Trophoblast cell (in vitro differentiated cells and primary cell): ENCODE measurements around the gene CRADD.

Experiments
- DNase-seq, 2 donors: peaks; one replicate each; pipeline ENCODE4 v3.0.0-alpha.2; 2016
- H2AFZ ChIP-seq: 2 replicates; pipeline ENCODE4 v1.6.1; 2013; ENCODE audit warnings: low read length, moderate library complexity, mild to moderate bottlenecking; ENCODE audit not compliant: insufficient read depth, poor library complexity
- H2AK5ac ChIP-seq: 2 replicates; pipeline ENCODE4 v1.6.1; 2013; ENCODE audit warnings: mild to moderate bottlenecking, low read length
- H2BK120ac ChIP-seq: 2 replicates; pipeline ENCODE4 v1.6.1; 2013; ENCODE audit warnings: low read length, mild to moderate bottlenecking, moderate library complexity; ENCODE audit not compliant: insufficient read depth, poor library complexity
- H2BK12ac ChIP-seq: 2 replicates; pipeline ENCODE4 v1.6.1; 2013; ENCODE audit warnings: mild to moderate bottlenecking, low read length, moderate library complexity
- H2BK5ac ChIP-seq: 2 replicates; pipeline ENCODE4 v1.6.1; 2013; ENCODE audit warnings: low read length, low read depth, moderate library complexity, mild to moderate bottlenecking; ENCODE audit not compliant: poor library complexity
- H3K14ac ChIP-seq: 2 replicates; pipeline ENCODE4 v1.6.1; 2013; ENCODE audit warnings: mild to moderate bottlenecking, low read length
- H3K18ac ChIP-seq: 2 replicates; pipeline ENCODE4 v1.6.1; 2013; ENCODE audit warnings: mild to moderate bottlenecking, low read length
- H3K23ac ChIP-seq: 2 replicates; pipeline ENCODE4 v1.6.1; 2013; ENCODE audit warnings: low read length
- H3K27ac ChIP-seq: 2 replicates; pipeline ENCODE4 v1.5.1; 2013; ENCODE audit warnings: low read depth, mild to moderate bottlenecking, inconsistent platforms, low read length, moderate library complexity
- H3K27me3 ChIP-seq: 2 replicates; pipeline ENCODE4 v1.6.1; 2013; ENCODE audit warnings: inconsistent platforms, mild to moderate bottlenecking, low read length, moderate library complexity; ENCODE audit not compliant: insufficient read depth
- H3K36me3 ChIP-seq, 2 experiments: 1 replicate in 1 of 2; 2 replicates in 1 of 2; pipeline ENCODE4 v1.6.1; 2013; ENCODE audit warnings: low read length in 2 of 2, mild to moderate bottlenecking in 2 of 2, moderate library complexity in 1 of 2; ENCODE audit not compliant: insufficient read depth in 2 of 2, control insufficient read depth in 1 of 2
- H3K4ac ChIP-seq: 2 replicates; pipeline ENCODE4 v1.6.1; 2013; ENCODE audit warnings: low read depth, mild to moderate bottlenecking, low read length, moderate library complexity
- H3K4me1 ChIP-seq, 2 experiments: 1 replicate in 1 of 2; 2 replicates in 1 of 2; pipeline ENCODE4 v1.6.1; 2013; ENCODE audit warnings: low read length in 2 of 2, mild to moderate bottlenecking in 2 of 2, moderate library complexity in 1 of 2; ENCODE audit not compliant: insufficient read depth in 2 of 2, control insufficient read depth in 1 of 2
- H3K4me2 ChIP-seq: 2 replicates; pipeline ENCODE4 v1.6.1; 2013; ENCODE audit warnings: inconsistent platforms, mild to moderate bottlenecking, low read length, moderate library complexity
- H3K4me3 ChIP-seq: 2 replicates; pipeline ENCODE4 v1.5.1; 2013; ENCODE audit warnings: mild to moderate bottlenecking, low read depth, low read length, inconsistent platforms
- H3K79me1 ChIP-seq: one replicate; pipeline ENCODE4 v1.6.1; 2013; ENCODE audit warnings: low read length
- H3K79me2 ChIP-seq: 2 replicates; pipeline ENCODE4 v1.6.1; 2013; ENCODE audit warnings: low read length, mild to moderate bottlenecking; ENCODE audit not compliant: control insufficient read depth, insufficient read depth, poor library complexity
- H3K9ac ChIP-seq: 2 replicates; pipeline ENCODE4 v1.6.1; 2013; ENCODE audit warnings: mild to moderate bottlenecking, low read length
- H3K9me3 ChIP-seq: 2 replicates; pipeline ENCODE4 v1.6.1; 2013; ENCODE audit warnings: low read depth, mild to moderate bottlenecking, control low read depth, inconsistent platforms, low read length; ENCODE audit not compliant: insufficient read depth
- H4K12ac ChIP-seq: 2 replicates; pipeline ENCODE4 v1.6.1; 2013; ENCODE audit warnings: low read depth, mild to moderate bottlenecking, low read length, moderate library complexity
- H4K8ac ChIP-seq: 2 replicates; pipeline ENCODE4 v1.6.1; 2013; ENCODE audit warnings: low read depth, mild to moderate bottlenecking, low read length, moderate library complexity
- H4K91ac ChIP-seq: one replicate; pipeline ENCODE4 v1.6.1; 2013; ENCODE audit warnings: low read depth, mild to moderate bottlenecking, low read length, moderate library complexity
- WGBS: extraction: QIAGEN DNeasy Blood & Tissue Kit; methylation state at CpG from one replicate; pipeline ENCODE4 v1.1.7; 2013; ENCODE audit warnings: missing lambda C conversion rate; ENCODE audit not compliant: insufficient read length, insufficient coverage; ENCODE audit errors: extremely low coverage; 5-methylcytosine and 5-hydroxymethylcytosine counted together

The CRADD gene

GRCh38 chr12:93673084-93673483 lies 4.1 kb upstream of the CRADD start:
- H3K4ac ChIP-seq, result no peak overlapping the region
- H3K9me3 ChIP-seq, result peaks cover 2% of the 10 kb centered on the region
- no peak overlapping the region for H3K4me2 ChIP-seq
- DNase-seq, result no peak
- no peaks in the 10 kb centered on the region for H3K27me3 ChIP-seq
- no peak overlapping the region for H3K27ac ChIP-seq
- H2BK5ac ChIP-seq, result no peak overlapping the region
- no peak overlapping the region for H2BK120ac ChIP-seq
- H4K12ac ChIP-seq, result no peak overlapping the region
- no CpG with 5 or more reads among the region's 1 CpG for WGBS
- no peak overlapping the region for H2AFZ ChIP-seq
- peaks cover 0 to under 1% of the 10 kb centered on the region in 2 experiments for H3K4me1 ChIP-seq
- H3K23ac ChIP-seq, result no peak overlapping the region
- no peak overlapping the region for H4K8ac ChIP-seq
- no peaks in the 10 kb centered on the region for H3K36me3 ChIP-seq
- H3K18ac ChIP-seq, result no peak overlapping the region
- peaks cover 6% of the 10 kb centered on the region for H3K79me2 ChIP-seq
- no peak overlapping the region for H3K9ac ChIP-seq
- H2AK5ac ChIP-seq, result no peak overlapping the region
- no peak overlapping the region for H3K4me3 ChIP-seq
- H2BK12ac ChIP-seq, result no peak overlapping the region
- no peak overlapping the region for H4K91ac ChIP-seq
- H3K79me1 ChIP-seq, result peaks cover 6% of the 10 kb centered on the region
- no peak overlapping the region for H3K14ac ChIP-seq

GRCh38 chr12:93674386-93674785 lies 2.8 kb upstream of the CRADD start:
- Histone ChIP-seq H4K12ac (no peak overlapping the region), H4K91ac (no peak overlapping the region), H3K23ac (no peak overlapping the region), H3K4me3 (no peak overlapping the region), H3K79me2 (peaks cover 6% of the 10 kb centered on the region), H2AK5ac (no peak overlapping the region), H3K9ac (no peak overlapping the region), H2BK120ac (no peak overlapping the region), H3K4ac (no peak overlapping the region), H3K18ac (no peak overlapping the region), H3K14ac (no peak overlapping the region), H3K4me1 (peaks cover 0 to 2% of the 10 kb centered on the region in 2 experiments), H3K4me2 (no peak overlapping the region), H3K36me3 (no peaks in the 10 kb centered on the region), H2AFZ (no peak overlapping the region), H2BK5ac (no peak overlapping the region), H3K27me3 (no peaks in the 10 kb centered on the region), H3K9me3 (peaks cover 2% of the 10 kb centered on the region), H3K79me1 (peaks cover 6% of the 10 kb centered on the region), H2BK12ac (no peak overlapping the region), H4K8ac (no peak overlapping the region), H3K27ac (no peak overlapping the region)
- DNase-seq, result no peak
- WGBS, result no CpG with 5 or more reads among the region's 6 CpGs

- no peak overlapping the region for H3K4me3 ChIP-seq
- no peak overlapping the region for H2BK120ac ChIP-seq
- no peak overlapping the region for H3K23ac ChIP-seq
- H3K27me3 ChIP-seq, result no peaks in the 10 kb centered on the region
- DNase-seq, result peak in 1 of 2 donors; percentile 13
- H3K79me2 ChIP-seq, result peaks cover 6% of the 10 kb centered on the region
- WGBS, result 100% methylated on average over 2 of the region's 12 CpGs
- no peak overlapping the region for H2AK5ac ChIP-seq
- peak overlapping the region; percentile 94 for H4K8ac ChIP-seq
- H3K27ac ChIP-seq, result no peak overlapping the region
- H3K4me1 ChIP-seq, result peaks cover 0 to 2% of the 10 kb centered on the region in 2 experiments
- peaks cover 6% of the 10 kb centered on the region for H3K79me1 ChIP-seq
- no peak overlapping the region for H3K4ac ChIP-seq
- peak overlapping the region; percentile 71 for H4K91ac ChIP-seq
- no peaks in the 10 kb centered on the region for H3K9me3 ChIP-seq
- no peak overlapping the region for H3K9ac ChIP-seq
- H3K4me2 ChIP-seq, result peak overlapping the region; percentile 73
- peak overlapping the region; percentile 95 for H2AFZ ChIP-seq
- no peak overlapping the region for H2BK5ac ChIP-seq
- peak overlapping the region; percentile 74 for H4K12ac ChIP-seq
- H2BK12ac ChIP-seq, result no peak overlapping the region
- H3K36me3 ChIP-seq, result no peaks in the 10 kb centered on the region
- H3K14ac ChIP-seq, result no peak overlapping the region
- H3K18ac ChIP-seq, result no peak overlapping the region
These were observed 574 bp upstream of the CRADD start for GRCh38 chr12:93676408-93677194.

- H2AK5ac ChIP-seq, result no peak overlapping the region
- no peaks in the 10 kb centered on the region for H3K36me3 ChIP-seq
- peak overlapping the region; percentile 57 for H4K8ac ChIP-seq
- H2AFZ ChIP-seq, result no peak overlapping the region
- no peak overlapping the region for H2BK120ac ChIP-seq
- no peak overlapping the region for H3K4me3 ChIP-seq
- H3K79me2 ChIP-seq, result peaks cover 6% of the 10 kb centered on the region
- no peaks in the 10 kb centered on the region for H3K9me3 ChIP-seq
- no peak overlapping the region for H3K27ac ChIP-seq
- peaks cover 6% of the 10 kb centered on the region for H3K79me1 ChIP-seq
- H3K23ac ChIP-seq, result no peak overlapping the region
- H3K4me2 ChIP-seq, result no peak overlapping the region
- H4K91ac ChIP-seq, result no peak overlapping the region
- no peak overlapping the region for H3K9ac ChIP-seq
- no peak overlapping the region for H4K12ac ChIP-seq
- H2BK12ac ChIP-seq, result no peak overlapping the region
- no CpG with 5 or more reads among the region's 5 CpGs for WGBS
- no peaks in the 10 kb centered on the region for H3K27me3 ChIP-seq
- no peak overlapping the region for H3K14ac ChIP-seq
- H3K4me1 ChIP-seq, result peaks cover 0 to 2% of the 10 kb centered on the region in 2 experiments
- DNase-seq, result no peak
- no peak overlapping the region for H3K4ac ChIP-seq
- no peak overlapping the region for H3K18ac ChIP-seq
- no peak overlapping the region for H2BK5ac ChIP-seq
These were observed 1.6 kb downstream of the CRADD start for GRCh38 chr12:93678779-93679178.
